Chondrocyte (in vitro differentiated cells): ENCODE results near the gene BHLHE40. TPM values are rescaled to one million over a fixed set of nuclear protein-coding genes. Genes with fewer than 3 reads are reported as not detected.

Experiments
- DNase-seq: peaks from one replicate; pipeline ENCODE4 v3.0.0; 2021; ENCODE audit warnings: mixed read lengths, low spot score
- H3K27ac Mint-ChIP-seq: one replicate; pipeline ENCODE4 v1.8.0; 2021; ENCODE audit warnings: mild to moderate bottlenecking, moderate library complexity, mixed read lengths; ENCODE audit not compliant: unreplicated experiment
- H3K27me3 Mint-ChIP-seq: 2 replicates; pipeline ENCODE4 v1.8.0; 2021; ENCODE audit warnings: low read depth, mixed read lengths
- H3K36me3 Mint-ChIP-seq: 2 replicates; pipeline ENCODE4 v1.8.0; 2021; ENCODE audit warnings: low read depth, mixed read lengths
- H3K4me1 Mint-ChIP-seq: 2 replicates; pipeline ENCODE4 v1.8.0; 2021; ENCODE audit warnings: low read depth, mild to moderate bottlenecking, mixed read lengths
- H3K4me3 Mint-ChIP-seq: one replicate; pipeline ENCODE4 v1.8.0; 2021; ENCODE audit warnings: mild to moderate bottlenecking, moderate library complexity, mixed read lengths; ENCODE audit not compliant: unreplicated experiment
- H3K9me3 Mint-ChIP-seq: 2 replicates; pipeline ENCODE4 v1.8.0; 2021; ENCODE audit warnings: low read depth, mixed read lengths
- total RNA-seq: library from RNA; stranded (reverse); gene quantifications from 3 replicates; pipeline ENCODE4 v1.2.1, GENCODE V29; 2021
- TF ChIP-seq, protein P1 (sequence below): fragments of 200-600 bp; sonication (generic); IDR thresholded peaks from 2 replicates; pipeline ENCODE4 v1.5.0; 2021; ENCODE audit warnings: antibody characterized with exemption, mild to moderate bottlenecking, moderate library complexity

The BHLHE40 gene
- total RNA-seq, 1 donor from 2014 or later: 66.4 TPM

DNA sequence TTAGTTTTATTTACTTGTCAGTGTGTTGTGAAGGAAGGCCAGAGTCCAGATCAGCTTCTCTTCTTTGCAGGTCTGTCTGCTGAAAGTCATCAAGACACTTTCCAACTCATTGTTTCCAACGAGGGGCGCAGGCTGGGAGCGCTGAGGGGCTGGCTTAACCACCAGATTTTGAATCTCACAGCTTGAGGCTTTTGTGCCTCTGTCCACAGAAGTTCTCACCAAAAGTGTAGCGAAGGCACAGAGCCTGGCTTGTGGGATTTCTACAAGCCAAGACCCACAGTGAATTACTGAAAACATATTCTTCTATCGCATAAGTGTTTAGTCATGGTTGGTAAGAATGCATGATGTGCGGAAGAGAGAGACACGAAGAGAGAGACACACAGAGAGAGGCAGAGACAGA, 35.2 kb downstream of the BHLHE40 start:
- H3K36me3 Mint-ChIP-seq: no peaks in the 10 kb centered on the region
- peaks cover 29% of the 10 kb centered on the region for H3K4me1 Mint-ChIP-seq
- no peaks in the 10 kb centered on the region for H3K27me3 Mint-ChIP-seq
- no peak overlapping the region for H3K4me3 Mint-ChIP-seq
- H3K9me3 Mint-ChIP-seq: no peaks in the 10 kb centered on the region
- DNase-seq: no peak
- TF ChIP-seq, protein P1, sequence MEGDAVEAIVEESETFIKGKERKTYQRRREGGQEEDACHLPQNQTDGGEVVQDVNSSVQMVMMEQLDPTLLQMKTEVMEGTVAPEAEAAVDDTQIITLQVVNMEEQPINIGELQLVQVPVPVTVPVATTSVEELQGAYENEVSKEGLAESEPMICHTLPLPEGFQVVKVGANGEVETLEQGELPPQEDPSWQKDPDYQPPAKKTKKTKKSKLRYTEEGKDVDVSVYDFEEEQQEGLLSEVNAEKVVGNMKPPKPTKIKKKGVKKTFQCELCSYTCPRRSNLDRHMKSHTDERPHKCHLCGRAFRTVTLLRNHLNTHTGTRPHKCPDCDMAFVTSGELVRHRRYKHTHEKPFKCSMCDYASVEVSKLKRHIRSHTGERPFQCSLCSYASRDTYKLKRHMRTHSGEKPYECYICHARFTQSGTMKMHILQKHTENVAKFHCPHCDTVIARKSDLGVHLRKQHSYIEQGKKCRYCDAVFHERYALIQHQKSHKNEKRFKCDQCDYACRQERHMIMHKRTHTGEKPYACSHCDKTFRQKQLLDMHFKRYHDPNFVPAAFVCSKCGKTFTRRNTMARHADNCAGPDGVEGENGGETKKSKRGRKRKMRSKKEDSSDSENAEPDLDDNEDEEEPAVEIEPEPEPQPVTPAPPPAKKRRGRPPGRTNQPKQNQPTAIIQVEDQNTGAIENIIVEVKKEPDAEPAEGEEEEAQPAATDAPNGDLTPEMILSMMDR: no peak
- peak overlapping the region; percentile 9 for H3K27ac Mint-ChIP-seq

GRCh38 chr3:5015056-5015455, 35.8 kb downstream of the BHLHE40 start:
- Mint-ChIP-seq H3K27me3 (no peaks in the 10 kb centered on the region), H3K36me3 (no peaks in the 10 kb centered on the region), H3K9me3 (no peaks in the 10 kb centered on the region), H3K27ac (peak overlapping the region; percentile 0), H3K4me3 (no peak overlapping the region), H3K4me1 (peaks cover 33% of the 10 kb centered on the region)
- no peak for DNase-seq
- TF ChIP-seq, protein P1: no peak

GRCh38 chr3:5016211-5017161, 37.2 kb downstream of the BHLHE40 start:
- no peaks in the 10 kb centered on the region for H3K9me3 Mint-ChIP-seq
- no peaks in the 10 kb centered on the region for H3K36me3 Mint-ChIP-seq
- H3K4me1 Mint-ChIP-seq: peaks cover 42% of the 10 kb centered on the region
- H3K4me3 Mint-ChIP-seq: no peak overlapping the region
- DNase-seq: no peak
- TF ChIP-seq, protein P1: no peak
- no peaks in the 10 kb centered on the region for H3K27me3 Mint-ChIP-seq
- H3K27ac Mint-ChIP-seq: no peak overlapping the region

- TF ChIP-seq, protein P1: no peak
- Mint-ChIP-seq H3K27me3 (no peaks in the 10 kb centered on the region), H3K9me3 (no peaks in the 10 kb centered on the region)
Observed at GRCh38 chr3:5017925-5018531, 38.8 kb downstream of the BHLHE40 start.

GRCh38 chr3:5019411-5020241, 40.4 kb downstream of the BHLHE40 start:
- Mint-ChIP-seq H3K4me1 (peaks cover 62% of the 10 kb centered on the region), H3K36me3 (no peaks in the 10 kb centered on the region), H3K27ac (no peak overlapping the region)

More at GRCh38 chr3:5017925-5018531, 38.8 kb downstream of the BHLHE40 start:
- peaks cover 56% of the 10 kb centered on the region for H3K4me1 Mint-ChIP-seq
- H3K27ac Mint-ChIP-seq: peak overlapping the region; percentile 18
- no peaks in the 10 kb centered on the region for H3K36me3 Mint-ChIP-seq
- H3K4me3 Mint-ChIP-seq: no peak overlapping the region
- DNase-seq: no peak

More at GRCh38 chr3:5019411-5020241, 40.4 kb downstream of the BHLHE40 start:
- TF ChIP-seq, protein P1: no peak
- DNase-seq: no peak
- no peaks in the 10 kb centered on the region for H3K9me3 Mint-ChIP-seq
- H3K4me3 Mint-ChIP-seq: no peak overlapping the region
- H3K27me3 Mint-ChIP-seq: no peaks in the 10 kb centered on the region
